Skeletal muscle tissue (tissue), 4 donors: Measurements from ENCODE around the gene HAPLN3. TPM values are rescaled to one million over a fixed set of nuclear protein-coding genes. Genes with fewer than 3 reads are reported as not detected.
A peak's percentile ranks its signal among the peaks of the same experiment; 100 is the strongest.

Experiments
- H3K27ac ChIP-seq: one replicate; pipeline ENCODE4 v1.7.0; 2013; ENCODE audit warnings: mild to moderate bottlenecking, low read depth, low read length, inconsistent platforms
- H3K27me3 ChIP-seq, 3 donors: one replicate each; pipeline ENCODE4 v1.7.0; 2013; ENCODE audit warnings: low read length in 3 of 3; ENCODE audit not compliant: control insufficient read depth in 3 of 3, insufficient read depth in 3 of 3
- H3K36me3 ChIP-seq, 3 donors: one replicate each; pipeline ENCODE4 v1.7.0; 2013; ENCODE audit warnings: low read length in 3 of 3; ENCODE audit not compliant: control insufficient read depth in 3 of 3, insufficient read depth in 3 of 3
- H3K4me1 ChIP-seq, 3 donors: one replicate each; pipeline ENCODE4 v1.7.0; 2013; ENCODE audit warnings: low read length in 3 of 3, mild to moderate bottlenecking in 3 of 3; ENCODE audit not compliant: control insufficient read depth in 3 of 3, insufficient read depth in 3 of 3
- H3K4me3 ChIP-seq, 3 donors: one replicate each; pipeline ENCODE4 v1.7.0; 2013; ENCODE audit warnings: low read length in 3 of 3
- H3K9ac ChIP-seq, 3 donors: one replicate each; pipeline ENCODE4 v1.7.0; 2013; ENCODE audit warnings: low read length in 3 of 3, mild to moderate bottlenecking in 3 of 3, moderate library complexity in 2 of 3, low read depth in 1 of 3
- H3K9me3 ChIP-seq, 3 donors: one replicate each; pipeline ENCODE4 v1.7.0; 2013; ENCODE audit warnings: low read length in 3 of 3; ENCODE audit not compliant: control insufficient read depth in 3 of 3
- total RNA-seq: library from RNA; depleted of rRNA; stranded (reverse); fragments of >200 nt; gene quantifications from one replicate; pipeline ENCODE4 v1.2.3, GENCODE V29; 2014
- donor health status: Osteomylitis.

Gene HAPLN3
- total RNA-seq, 1 donor from 2014 or later = 6.3 TPM

DNA sequence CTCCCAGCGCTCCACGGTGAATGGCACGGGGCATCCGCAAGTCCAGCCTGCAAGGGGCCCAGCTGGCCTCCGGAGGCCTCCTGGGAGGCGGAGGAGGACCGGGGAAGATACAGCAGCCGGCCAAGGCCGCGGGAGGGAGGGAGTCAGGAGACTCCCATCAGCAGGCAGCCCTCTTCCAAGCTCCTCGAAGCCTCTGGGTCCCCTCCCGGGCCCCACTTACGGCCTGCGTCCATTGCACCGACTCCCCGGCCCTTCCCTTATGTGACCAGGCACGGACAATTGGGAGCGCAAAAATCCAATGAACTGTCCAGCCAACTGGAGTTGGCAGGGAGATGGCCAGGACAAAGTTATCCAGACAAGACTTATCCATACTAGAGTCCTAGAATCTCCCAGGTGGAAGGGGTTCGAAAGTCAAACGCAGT lies 17.2 kb upstream of the HAPLN3 start:
- H3K27me3 ChIP-seq = no peaks in the 10 kb centered on the region
- H3K36me3 ChIP-seq = peaks cover 16 to 29% (median 18%) of the 10 kb centered on the region in 3 donors
- peak overlapping the region; percentile 77 to 90 (median 87) for H3K4me3 ChIP-seq
- H3K9ac ChIP-seq = peak overlapping the region; percentile 91 to 97 (median 95)
- no peaks in the 10 kb centered on the region for H3K9me3 ChIP-seq
- H3K27ac ChIP-seq = peak overlapping the region; percentile 99
- H3K4me1 ChIP-seq = peaks cover 44 to 60% (median 50%) of the 10 kb centered on the region in 3 donors

DNA sequence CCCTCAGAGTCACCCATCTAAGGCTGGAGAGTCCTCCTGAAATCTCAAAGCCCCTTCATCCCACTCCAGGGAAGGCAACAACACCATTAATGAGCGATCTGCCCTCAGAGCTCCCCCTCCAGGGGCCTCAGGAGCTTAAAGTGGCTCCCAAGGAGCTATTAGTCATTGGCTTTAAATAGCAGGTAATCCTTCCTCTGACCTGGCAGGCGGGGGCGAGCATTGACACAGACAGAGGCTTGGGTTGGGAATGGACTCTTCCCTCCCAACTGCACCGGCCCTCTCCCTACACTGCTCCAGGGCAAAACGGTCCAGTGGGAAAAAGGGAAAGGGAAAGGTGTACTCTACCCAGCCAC lies 16.4 kb upstream of the HAPLN3 start:
- peak overlapping the region; percentile 99 for H3K27ac ChIP-seq
- peaks cover 47 to 68% (median 58%) of the 10 kb centered on the region in 3 donors for H3K4me1 ChIP-seq
- no peaks in the 10 kb centered on the region for H3K9me3 ChIP-seq
- peak overlapping the region; percentile 77 to 90 (median 87) for H3K4me3 ChIP-seq
- no peaks in the 10 kb centered on the region for H3K27me3 ChIP-seq
- peak overlapping the region; percentile 91 to 97 (median 95) for H3K9ac ChIP-seq
- H3K36me3 ChIP-seq = peaks cover 20 to 36% (median 22%) of the 10 kb centered on the region in 3 donors

DNA sequence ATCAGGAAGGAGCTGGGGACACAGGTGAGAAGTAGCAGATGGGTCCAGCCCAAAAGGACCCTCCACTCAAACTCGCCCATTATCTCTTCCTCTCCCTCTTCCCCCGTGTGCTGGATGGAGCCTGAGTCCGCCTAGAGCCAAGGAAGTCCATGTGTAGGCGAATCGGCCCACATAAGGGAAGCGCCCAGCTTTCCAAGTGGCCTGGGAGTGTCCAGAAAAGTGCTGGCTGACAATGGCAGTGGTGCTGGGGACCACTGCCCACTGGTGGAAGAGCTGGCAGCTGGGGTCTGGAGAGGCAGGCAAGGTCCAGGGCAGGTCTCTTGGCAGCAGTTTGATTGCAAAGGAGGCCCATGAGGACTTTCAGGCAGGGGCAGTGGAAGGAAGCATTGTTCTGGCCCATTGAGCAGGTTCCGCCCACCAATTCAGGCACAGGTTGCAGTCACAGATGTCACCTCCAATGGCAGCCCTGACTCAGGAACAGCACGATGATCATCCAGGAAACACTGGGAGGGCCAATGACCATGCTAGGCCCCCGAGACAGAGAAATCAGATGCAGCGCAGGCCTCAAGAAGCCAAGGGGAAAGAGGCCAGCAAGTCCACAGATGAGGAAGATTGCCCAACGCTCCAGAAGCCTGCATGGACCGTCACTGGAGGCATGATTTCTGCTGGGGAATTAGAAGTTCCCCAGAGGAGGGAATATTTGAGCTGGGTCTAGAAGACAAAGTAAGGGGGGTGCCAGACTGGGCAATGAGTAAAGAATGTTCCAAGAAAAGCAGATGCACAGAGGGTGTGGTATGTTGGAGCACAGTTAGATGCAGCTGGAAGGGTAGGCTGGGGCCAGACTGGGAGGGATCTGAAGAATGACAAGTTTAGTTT lies 14.8 kb upstream of the HAPLN3 start:
- Histone ChIP-seq H3K4me3 (peak overlapping the region; percentile 16 to 56 (median 25)), H3K27ac (peak overlapping the region; percentile 99), H3K9me3 (no peaks in the 10 kb centered on the region), H3K27me3 (no peaks in the 10 kb centered on the region), H3K9ac (peak overlapping the region; percentile 21 to 72 (median 28)), H3K4me1 (peaks cover 51 to 78% (median 65%) of the 10 kb centered on the region in 3 donors), H3K36me3 (peaks cover 31 to 49% (median 34%) of the 10 kb centered on the region in 3 donors)

DNA sequence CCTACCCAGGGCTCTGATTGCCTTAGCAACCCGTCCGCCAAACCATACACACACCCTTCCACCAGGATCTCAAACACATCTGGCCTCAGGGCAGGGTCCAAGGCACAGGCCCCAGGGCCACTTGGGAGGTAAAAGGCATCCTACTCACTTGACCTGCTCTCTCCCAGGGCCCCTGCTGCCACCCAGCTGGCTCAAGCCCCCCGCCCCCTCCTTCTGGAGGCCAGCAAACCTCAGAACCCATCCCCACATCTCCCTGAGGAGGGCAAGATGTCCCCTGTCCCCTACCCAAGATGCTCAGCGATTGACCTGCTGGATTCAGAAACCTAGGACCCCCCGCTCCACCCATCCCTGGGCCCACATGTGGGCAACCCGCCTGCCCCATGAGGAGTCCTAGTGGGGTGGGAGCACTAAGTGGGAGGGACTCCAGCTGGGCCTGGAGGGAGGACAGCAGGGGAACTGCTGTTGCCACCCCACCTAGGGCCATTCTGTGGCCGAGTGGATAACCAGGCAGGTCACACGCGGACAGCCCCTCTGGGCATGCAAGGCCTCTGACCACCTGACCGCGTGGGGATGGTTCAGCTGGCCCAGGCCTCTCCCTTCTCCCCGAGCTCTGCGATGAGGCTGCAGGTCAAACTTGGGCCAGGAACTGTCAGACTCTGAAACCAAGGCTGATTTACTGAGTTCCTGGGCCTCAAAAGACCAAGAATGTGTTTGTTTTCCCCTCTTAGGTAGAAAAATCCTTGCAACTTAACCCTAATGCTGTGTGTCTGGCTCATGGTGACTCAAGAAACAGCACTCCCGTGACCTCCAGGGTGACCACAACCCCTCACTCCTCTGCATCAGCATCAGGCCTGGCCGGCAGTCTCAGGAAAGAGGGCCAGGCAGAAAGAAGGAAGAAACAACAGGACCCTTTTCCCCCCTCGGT lies 13.6 kb upstream of the HAPLN3 start:
- Histone ChIP-seq H3K27ac (peak overlapping the region; percentile 99), H3K4me3 (peak overlapping the region in 1 of 3 donors; percentile 54), H3K27me3 (no peaks in the 10 kb centered on the region), H3K9ac (peak overlapping the region; percentile 28 to 72 (median 51)), H3K9me3 (no peaks in the 10 kb centered on the region), H3K36me3 (peaks cover 33 to 54% (median 38%) of the 10 kb centered on the region in 3 donors), H3K4me1 (peaks cover 61 to 87% (median 78%) of the 10 kb centered on the region in 3 donors)

DNA sequence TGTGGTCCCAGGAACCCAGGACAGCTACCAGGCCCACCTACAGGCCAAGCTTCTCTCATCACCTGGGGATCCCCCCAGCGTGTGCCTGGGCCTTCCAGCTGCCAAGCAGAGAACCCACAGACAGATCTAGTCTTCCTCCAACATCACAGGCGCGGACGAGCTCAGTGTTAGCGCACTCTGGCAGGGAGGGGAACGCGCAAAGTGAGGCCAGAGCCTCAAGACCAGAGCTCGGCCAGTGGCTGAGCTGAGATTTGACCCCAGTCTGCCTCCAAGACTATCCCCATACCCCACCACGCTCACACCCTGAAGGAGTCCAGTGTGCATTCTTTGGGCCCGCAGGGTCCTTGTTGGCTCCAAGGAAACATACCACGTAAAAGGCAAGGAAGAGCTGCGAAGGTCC lies 12.8 kb upstream of the HAPLN3 start:
- H3K27me3 ChIP-seq = no peaks in the 10 kb centered on the region
- H3K36me3 ChIP-seq = peaks cover 36 to 58% (median 39%) of the 10 kb centered on the region in 3 donors
- no peaks in the 10 kb centered on the region for H3K9me3 ChIP-seq
- peak overlapping the region; percentile 99 for H3K27ac ChIP-seq
- peak overlapping the region in 1 of 3 donors; percentile 20 for H3K4me3 ChIP-seq
- H3K9ac ChIP-seq = peak overlapping the region in 2 of 3 donors; percentile 28 to 64
- H3K4me1 ChIP-seq = peaks cover 58 to 82% (median 75%) of the 10 kb centered on the region in 3 donors

DNA sequence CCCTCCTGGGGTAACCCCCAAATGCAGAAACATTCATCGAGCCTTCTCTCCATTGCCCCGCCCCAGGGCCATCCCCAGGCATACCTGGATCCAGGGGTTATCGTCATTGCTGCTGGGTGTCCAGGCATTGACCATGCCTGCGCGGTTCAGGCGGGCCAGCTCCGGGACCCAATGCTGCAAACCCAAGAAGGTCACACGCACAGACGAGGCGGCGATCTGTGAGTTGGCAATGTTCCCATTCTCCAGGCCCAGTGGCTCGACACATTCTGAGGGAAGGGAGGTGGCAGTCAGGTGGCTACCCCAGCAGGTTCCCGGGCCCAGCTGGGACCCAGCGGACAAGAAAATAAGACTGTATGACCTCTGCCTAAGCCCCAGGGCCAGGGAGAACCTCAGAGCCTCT lies 11.8 kb upstream of the HAPLN3 start:
- H3K4me1 ChIP-seq = peaks cover 56 to 84% (median 79%) of the 10 kb centered on the region in 3 donors
- H3K27me3 ChIP-seq = no peaks in the 10 kb centered on the region
- no peaks in the 10 kb centered on the region for H3K9me3 ChIP-seq
- peaks cover 45 to 67% (median 49%) of the 10 kb centered on the region in 3 donors for H3K36me3 ChIP-seq
- H3K27ac ChIP-seq = peak overlapping the region; percentile 60
- H3K4me3 ChIP-seq = peak overlapping the region in 1 of 3 donors; percentile 13
- peak overlapping the region in 1 of 3 donors; percentile 54 for H3K9ac ChIP-seq

DNA sequence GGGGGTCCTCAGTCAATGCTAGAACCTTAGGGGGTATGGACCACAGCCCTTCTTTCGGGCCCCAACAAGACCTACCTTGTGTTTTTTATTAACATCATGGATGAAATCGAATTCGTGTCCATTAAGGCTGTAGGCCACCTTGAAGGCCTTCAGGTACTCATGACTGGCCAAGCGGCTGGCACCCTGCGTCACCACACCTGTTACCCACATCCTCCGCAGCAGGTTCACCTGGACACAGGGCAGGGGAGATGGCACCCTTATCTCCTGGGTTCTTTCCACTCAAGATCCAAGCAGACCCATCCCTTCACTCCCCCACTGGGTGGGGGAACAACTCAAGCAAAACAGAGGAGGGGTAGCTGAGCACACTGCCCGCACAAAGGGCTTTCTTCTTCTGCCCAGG lies 11.2 kb upstream of the HAPLN3 start:
- H3K4me3 ChIP-seq = peak overlapping the region in 1 of 3 donors; percentile 13
- H3K27me3 ChIP-seq = no peaks in the 10 kb centered on the region
- H3K36me3 ChIP-seq = peaks cover 49 to 71% (median 54%) of the 10 kb centered on the region in 3 donors
- H3K9ac ChIP-seq = peak overlapping the region in 1 of 3 donors; percentile 50
- H3K27ac ChIP-seq = no peak overlapping the region
- no peaks in the 10 kb centered on the region for H3K9me3 ChIP-seq
- peaks cover 54 to 82% (median 82%) of the 10 kb centered on the region in 3 donors for H3K4me1 ChIP-seq

DNA sequence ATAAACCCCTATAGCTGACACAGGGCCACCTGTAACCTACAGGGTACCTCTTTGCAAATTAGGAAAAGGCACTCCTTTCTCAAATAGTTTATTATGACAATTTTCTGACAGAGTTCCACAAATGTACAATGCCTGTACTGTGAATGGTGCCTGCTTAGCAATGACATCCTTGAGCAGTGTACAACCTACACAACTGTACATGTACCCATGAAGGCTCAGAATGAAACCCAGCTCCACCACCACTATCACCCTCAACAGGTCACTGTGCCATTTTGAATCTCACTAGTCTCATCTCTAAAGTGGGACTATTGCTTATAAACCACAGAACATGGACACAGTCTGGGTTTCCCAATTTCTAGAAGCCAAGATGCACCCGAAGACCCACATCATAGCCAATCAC lies 10.8 kb upstream of the HAPLN3 start:
- Histone ChIP-seq H3K4me1 (peaks cover 51 to 83% (median 82%) of the 10 kb centered on the region in 3 donors), H3K9ac (no peak overlapping the region), H3K27ac (peak overlapping the region; percentile 26), H3K27me3 (no peaks in the 10 kb centered on the region), H3K9me3 (no peaks in the 10 kb centered on the region), H3K4me3 (no peak overlapping the region), H3K36me3 (peaks cover 53 to 74% (median 59%) of the 10 kb centered on the region in 3 donors)

DNA sequence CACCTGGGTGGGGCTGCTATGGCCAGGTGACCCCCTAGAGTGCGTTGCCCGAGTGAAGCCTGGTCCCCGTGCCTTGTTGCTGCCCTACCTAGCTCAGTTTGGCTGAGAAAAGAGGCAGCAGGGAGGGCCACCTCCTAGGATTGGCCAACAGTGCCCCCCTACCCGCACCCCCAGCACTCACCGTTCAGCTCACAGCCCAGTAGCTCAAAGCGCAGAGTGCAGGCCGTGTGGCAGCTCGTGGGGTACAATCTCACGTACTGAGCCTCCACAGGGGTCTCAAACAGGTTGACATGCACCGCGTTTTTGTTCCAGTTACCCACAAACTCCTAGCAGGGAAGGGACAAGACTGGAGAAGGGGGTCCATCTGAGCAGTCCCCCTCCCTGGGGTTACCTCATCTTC lies 10.2 kb upstream of the HAPLN3 start:
- H3K4me3 ChIP-seq = no peak overlapping the region
- peaks cover 46 to 82% (median 82%) of the 10 kb centered on the region in 3 donors for H3K4me1 ChIP-seq
- peaks cover 55 to 76% (median 64%) of the 10 kb centered on the region in 3 donors for H3K36me3 ChIP-seq

More for the DNA sequence above, 10.2 kb upstream of the HAPLN3 start:
- Histone ChIP-seq H3K9me3 (no peaks in the 10 kb centered on the region), H3K27me3 (no peaks in the 10 kb centered on the region), H3K27ac (peak overlapping the region; percentile 26), H3K9ac (peak overlapping the region in 1 of 3 donors; percentile 0)
